Panc1 (cell line): ENCODE data around the gene PLEKHG2. TPM values are rescaled to one million over a fixed set of nuclear protein-coding genes. Genes with fewer than 3 reads are reported as not detected.

Experiments
- ATAC-seq: fragments of 200-7000 bp; cut with Tn5 transposase; 2 replicates; pipeline ENCODE4 v1.9.1; 2020; ENCODE audit warnings: mild to moderate bottlenecking, moderate library complexity
- BruUV-seq: library from RNA; stranded (reverse); fragments of 400-500 nt; replicated peaks from 2 replicates; lab custom pipeline; 2021; lab: Mats Ljungman, UMichigan
- CTCF ChIA-PET: fragments of 300-600 bp; sonication (Branson Sonifier 250); formaldehyde crosslinking; loops from one replicate; lab custom pipeline; 2022; ENCODE audit warnings: antibody characterized with exemption; lab: Charles Lee
- POLR2A ChIA-PET: fragments of 300-600 bp; sonication (Branson Sonifier 250); formaldehyde crosslinking; loops from one replicate; lab custom pipeline; 2022; ENCODE audit warnings: antibody characterized with exemption; lab: Charles Lee
- DNase-seq: peaks from one replicate; pipeline ENCODE4 v3.0.0-alpha.2; 2010; ENCODE audit warnings: low read depth, low spot score
- H3K27ac ChIP-seq: 2 replicates; pipeline ENCODE4 v1.5.1; 2011; ENCODE audit warnings: mild to moderate bottlenecking, low read length, inconsistent platforms
- H3K27me3 ChIP-seq: fragments of 200-500 bp; sonication (Bioruptor generic); 2 replicates; pipeline ENCODE4 v1.6.0; 2014; ENCODE audit warnings: low read length, inconsistent platforms; ENCODE audit not compliant: control insufficient read depth, insufficient read depth
- H3K36me3 ChIP-seq: fragments of 200-500 bp; sonication (Bioruptor generic); 2 replicates; pipeline ENCODE4 v1.5.1; 2014; ENCODE audit warnings: inconsistent platforms, mild to moderate bottlenecking, low read length, moderate library complexity; ENCODE audit not compliant: control insufficient read depth, insufficient read depth
- H3K4me1 ChIP-seq: 2 replicates; pipeline ENCODE4 v1.5.1; 2011; ENCODE audit warnings: inconsistent platforms, mild to moderate bottlenecking, low read length, moderate library complexity; ENCODE audit not compliant: control insufficient read depth, insufficient read depth
- H3K4me3 ChIP-seq, 2 experiments: 2 replicates each; pipeline ENCODE4 v1.5.1; 2011 to 2012; ENCODE audit warnings: low read depth in 2 of 2, low read length in 2 of 2, mild to moderate bottlenecking in 2 of 2, inconsistent platforms in 1 of 2, moderate library complexity in 1 of 2
- H3K9me3 ChIP-seq: fragments of 200-500 bp; sonication (Bioruptor generic); 2 replicates; pipeline ENCODE4 v1.5.1; 2014; ENCODE audit warnings: low read depth, mild to moderate bottlenecking, inconsistent platforms, low read length, moderate library complexity; ENCODE audit not compliant: control insufficient read depth, insufficient read depth
- CTCF ChIP-seq: fragments of 450-650 bp; IDR thresholded peaks from 2 replicates; pipeline ENCODE4 v1.5.1; 2017; ENCODE audit warnings: mild to moderate bottlenecking
- POLR2AphosphoS5 ChIP-seq: IDR thresholded peaks from 2 replicates; pipeline ENCODE4 v1.6.1; 2012; ENCODE audit warnings: mild to moderate bottlenecking, low read depth, low read length, moderate library complexity
- REST ChIP-seq, 2 experiments: IDR thresholded peaks; 2 replicates each; pipeline ENCODE4 v1.6.1; 2011 to 2012; ENCODE audit warnings: low read depth in 2 of 2, control low read depth in 1 of 2, low read length in 1 of 2, mild to moderate bottlenecking in 1 of 2, moderate library complexity in 1 of 2; ENCODE audit not compliant: insufficient read depth in 1 of 2
- SIN3A ChIP-seq: IDR thresholded peaks from 2 replicates; pipeline ENCODE4 v1.6.1; 2012; ENCODE audit warnings: low read depth, mild to moderate bottlenecking, low read length, moderate library complexity, borderline replicate concordance; ENCODE audit not compliant: insufficient read depth
- TCF7L2 ChIP-seq: IDR thresholded peaks from 2 replicates; pipeline ENCODE4 v1.6.1; 2011; ENCODE audit warnings: mild to moderate bottlenecking, low read depth, low read length, inconsistent platforms
- in situ Hi-C: cut with HindIII; loops from 2 replicates; pipeline ENCODE4 v1.10.0; 2016; ENCODE audit warnings: low sequenced_read_pairs, low pct_unique_long_range_greater_than_20kb
- intact Hi-C: fragments of 100-400 bp; cut with micrococcal nuclease; formaldehyde crosslinking; loops from one replicate; pipeline ENCODE4 v1.10.0; 2022; ENCODE audit not compliant: unreplicated experiment
- total RNA-seq: library from RNA; stranded (reverse); gene quantifications from one replicate; pipeline ENCODE4 v1.2.1, GENCODE V29; 2021; ENCODE audit not compliant: unreplicated experiment

PLEKHG2 gene
- total RNA-seq, 1 experiment from 2014 or later, result 1,988 TPM

GRCh38 chr19:39411081-39411831 is 1.2 kb upstream of the PLEKHG2 start:
- H3K36me3 ChIP-seq, result peaks cover 18% of the 10 kb centered on the region
- DNase-seq (no peak), ATAC-seq (no peak)
- intact Hi-C loops, result loop anchor here (1.0 to 10.0 kb wide), 4 partner anchors 14 to 436 kb away; partner anchors contain the start of gene FBXO17
- no peaks in the 10 kb centered on the region for H3K9me3 ChIP-seq
- in situ Hi-C loops, result no loop called here
- POLR2A ChIA-PET, result interaction anchor here (0.5 to 2.3 kb wide), 19 partner anchors 8 to 381 kb away, joined by 3 to 41 read pairs (median 8); partner anchors contain the start of genes MED29, PAF1, RPS16 and SUPT5H
- peaks cover 58% of the 10 kb centered on the region for H3K4me1 ChIP-seq
- peak overlapping the region; percentile 42 to 55 for H3K4me3 ChIP-seq
- TF ChIP-seq POLR2AphosphoS5 (no peak), CTCF (no peak), SIN3A (no peak)
- H3K27me3 ChIP-seq, result no peaks in the 10 kb centered on the region
- peak overlapping the region; percentile 92 for H3K27ac ChIP-seq
- CTCF ChIA-PET, result interaction anchor here (0.6 to 6.8 kb wide), 27 partner anchors 8 to 804 kb away, joined by 3 to 280 read pairs (median 4); partner anchors contain the start of genes EID2B, MED29, PAF1 and RPS16
- no TSS peak for BruUV-seq

GRCh38 chr19:39411832-39412099 is 703 bp upstream of the PLEKHG2 start:
- Histone ChIP-seq H3K4me3 (peak overlapping the region; percentile 42 to 55), H3K4me1 (peaks cover 58% of the 10 kb centered on the region), H3K27ac (peak overlapping the region; percentile 92), H3K27me3 (no peaks in the 10 kb centered on the region), H3K36me3 (peaks cover 23% of the 10 kb centered on the region), H3K9me3 (no peaks in the 10 kb centered on the region)
- ChIA-PET POLR2A (interaction anchor here (0.5 to 2.3 kb wide), 19 partner anchors 8 to 381 kb away, joined by 3 to 41 read pairs (median 8); partner anchors contain the start of genes MED29, PAF1, RPS16 and SUPT5H), CTCF (interaction anchor here (0.6 to 6.8 kb wide), 28 partner anchors 8 to 803 kb away, joined by 3 to 280 read pairs (median 4); partner anchors contain the start of genes EID2B, GMFG, MED29 and PAF1)
- in situ Hi-C loops, result no loop called here
- TSS peak; percentile 48 for BruUV-seq
- ATAC-seq (peak; percentile 46), DNase-seq (no peak)
- TF ChIP-seq TCF7L2, result no peak
- no peak for TF ChIP-seq REST (IDR thresholded peaks at IDR 0.05; ENCODE audit: insufficient read depth in 1 of 2, low read depth in 2 of 2, low read length in 1 of 2)
- no peak for TF ChIP-seq SIN3A
- no peak for TF ChIP-seq CTCF
- no peak for TF ChIP-seq POLR2AphosphoS5
- intact Hi-C loops, result loop anchor here (1.0 to 10.0 kb wide), 8 partner anchors 14 to 437 kb away; partner anchors contain the start of genes FBXO17, MED29, PAF1 and SAMD4B
